ENCODE results near the gene BST1. TPM values are rescaled to one million over a fixed set of nuclear protein-coding genes. Genes with fewer than 3 reads are reported as not detected.

The BST1 gene
- total RNA-seq, 1 donor from 2014 or later, result 2.7 TPM

- intact Hi-C loops (cut with micrococcal nuclease), result no loop called here
- peaks cover 45% of the 10 kb centered on the region for H3K4me1 ChIP-seq
- no peak for TF ChIP-seq CTCF (IDR thresholded peaks at IDR 0.05; ENCODE audit: borderline replicate concordance)
Observed at GRCh38 chr4:15656038-15656470, 46.8 kb upstream of the BST1 start.

GRCh38 chr4:15657366-15657765, 45.5 kb upstream of the BST1 start:
- H3K27ac ChIP-seq (replicated peaks), result no peak overlapping the region
- H3K9me3 ChIP-seq (replicated peaks), result no peaks in the 10 kb centered on the region
- H3K4me1 ChIP-seq, result peaks cover 32% of the 10 kb centered on the region
- TF ChIP-seq CTCF (IDR thresholded peaks at IDR 0.05; ENCODE audit: borderline replicate concordance), result no peak
- DNase-seq, result no peak
- intact Hi-C loops (cut with micrococcal nuclease), result no loop called here
- no peaks in the 10 kb centered on the region for H3K27me3 ChIP-seq (ENCODE audit: low read depth)
- no peak overlapping the region for H3K4me3 ChIP-seq
- H3K36me3 ChIP-seq, result no peaks in the 10 kb centered on the region

More at GRCh38 chr4:15656038-15656470, 46.8 kb upstream of the BST1 start:
- Histone ChIP-seq H3K27ac (replicated peaks) (peak overlapping the region; percentile 99), H3K27me3 (ENCODE audit: low read depth) (no peaks in the 10 kb centered on the region), H3K9me3 (replicated peaks) (no peaks in the 10 kb centered on the region), H3K4me3 (peak overlapping the region; percentile 82), H3K36me3 (no peaks in the 10 kb centered on the region)
- no peak for DNase-seq

- Histone ChIP-seq H3K27ac (replicated peaks) (no peak overlapping the region), H3K4me1 (peaks cover 23% of the 10 kb centered on the region), H3K27me3 (ENCODE audit: low read depth) (no peaks in the 10 kb centered on the region), H3K9me3 (replicated peaks) (no peaks in the 10 kb centered on the region), H3K4me3 (no peak overlapping the region), H3K36me3 (no peaks in the 10 kb centered on the region)
- DNase-seq, result no peak
- no peak for TF ChIP-seq CTCF (IDR thresholded peaks at IDR 0.05; ENCODE audit: borderline replicate concordance)
- intact Hi-C loops (cut with micrococcal nuclease), result no loop called here
Observed at GRCh38 chr4:15658136-15658770, 44.6 kb upstream of the BST1 start.

GRCh38 chr4:15658781-15659180, 44.1 kb upstream of the BST1 start:
- intact Hi-C loops (cut with micrococcal nuclease), result no loop called here
- H3K4me1 ChIP-seq, result peaks cover 18% of the 10 kb centered on the region
- H3K36me3 ChIP-seq, result no peaks in the 10 kb centered on the region
- H3K27ac ChIP-seq (replicated peaks), result no peak overlapping the region
- H3K4me3 ChIP-seq, result no peak overlapping the region
- no peak for DNase-seq
- TF ChIP-seq CTCF (IDR thresholded peaks at IDR 0.05; ENCODE audit: borderline replicate concordance), result no peak
- no peaks in the 10 kb centered on the region for H3K27me3 ChIP-seq (ENCODE audit: low read depth)
- no peaks in the 10 kb centered on the region for H3K9me3 ChIP-seq (replicated peaks)

GRCh38 chr4:15659768-15660570, 42.9 kb upstream of the BST1 start:
- no peak for DNase-seq
- TF ChIP-seq CTCF (IDR thresholded peaks at IDR 0.05; ENCODE audit: borderline replicate concordance), result no peak
- Histone ChIP-seq H3K27ac (replicated peaks) (no peak overlapping the region), H3K9me3 (replicated peaks) (no peaks in the 10 kb centered on the region), H3K36me3 (no peaks in the 10 kb centered on the region), H3K4me3 (no peak overlapping the region), H3K27me3 (ENCODE audit: low read depth) (no peaks in the 10 kb centered on the region), H3K4me1 (peaks cover 8% of the 10 kb centered on the region)
- intact Hi-C loops (cut with micrococcal nuclease), result no loop called here

Measured in left ventricle myocardium inferior (tissue), 1 donor.